SK-N-SH (cell line): ENCODE results near the gene FLCN. TPM values are rescaled to one million over a fixed set of nuclear protein-coding genes. Genes with fewer than 3 reads are reported as not detected.
A peak's percentile ranks its signal among the peaks of the same experiment; 100 is the strongest.
"Not testable (repeated sequence)": the region's sequence is repeated elsewhere in the genome, so short reads cannot be mapped to it uniquely, and the experiment has no call there.

Experiments
- CTCF ChIA-PET: fragments of 300-600, 350-600 bp; formaldehyde crosslinking; extraction: SDS; loops from one replicate; lab custom pipeline; 2021; lab: Yijun Ruan, JAX
- POLR2A ChIA-PET: fragments of 350-600 bp; sonication (Branson Sonifier 250); formaldehyde crosslinking; extraction: SDS; loops from one replicate; lab custom pipeline; 2020; ENCODE audit warnings: antibody characterized with exemption, inconsistent platforms; lab: Yijun Ruan, JAX
- DNase-seq: peaks from one replicate; pipeline ENCODE4 v3.0.0; 2012
- H2AFZ ChIP-seq: fragments of 200-600 bp; sonication (generic); 2 replicates; pipeline ENCODE4 v1.8.1; 2016; ENCODE audit warnings: antibody characterized with exemption, mild to moderate bottlenecking, low read depth
- H3F3A ChIP-seq: fragments of 200-600 bp; sonication (generic); replicated peaks from 2 replicates; pipeline ENCODE3; 2016; ENCODE audit warnings: antibody characterized with exemption, mild to moderate bottlenecking; ENCODE audit not compliant: insufficient read depth
- H3K27ac ChIP-seq, 2 experiments: fragments of 200-500 bp in 1 of 2; fragments of 200-600 bp in 1 of 2; sonication (Bioruptor generic) in 1 of 2; sonication (generic), shearing (Covaris generic) in 1 of 2; 2 replicates each; pipeline versions ENCODE4 v1.5.1 to v1.6.1; 2014 to 2016; ENCODE audit warnings: low read depth in 2 of 2, inconsistent platforms in 1 of 2, low read length in 1 of 2, mild to moderate bottlenecking in 1 of 2, mixed read lengths in 1 of 2
- H3K27me3 ChIP-seq: fragments of 200-600 bp; sonication (generic), shearing (Covaris generic); 2 replicates; pipeline ENCODE4 v1.6.1; 2016; ENCODE audit warnings: mixed run types; ENCODE audit not compliant: insufficient read depth
- H3K36me3 ChIP-seq, 2 experiments: fragments of 200-500 bp in 1 of 2; fragments of 200-600 bp in 1 of 2; sonication (Bioruptor generic) in 1 of 2; sonication (generic) in 1 of 2; replicated peaks in 1 of 2; 2 replicates each; pipeline versions ENCODE3 to v1.5.1; 2014 to 2016; ENCODE audit warnings: low read length in 1 of 2, mild to moderate bottlenecking in 1 of 2; ENCODE audit not compliant: insufficient read depth in 2 of 2, control insufficient read depth in 1 of 2
- H3K4me1 ChIP-seq, 2 experiments: fragments of 200-500 bp in 1 of 2; fragments of 200-600 bp in 1 of 2; sonication (Bioruptor generic) in 1 of 2; sonication (generic), shearing (Covaris generic) in 1 of 2; 2 replicates each; pipeline versions ENCODE4 v1.5.1 to v1.6.1; 2014 to 2016; ENCODE audit warnings: low read depth in 1 of 2, low read length in 1 of 2, mixed run types in 1 of 2; ENCODE audit not compliant: insufficient read depth in 2 of 2, control insufficient read depth in 1 of 2
- H3K4me2 ChIP-seq: fragments of 200-600 bp; sonication (generic), shearing (Covaris generic); 2 replicates; pipeline ENCODE4 v1.6.1; 2017; ENCODE audit warnings: mixed run types
- H3K4me3 ChIP-seq, 2 experiments: fragments of 200-500 bp in 1 of 2; fragments of 200-600 bp in 1 of 2; sonication (Bioruptor generic) in 1 of 2; sonication (generic), shearing (Covaris generic) in 1 of 2; 2 replicates each; pipeline versions ENCODE4 v1.5.1 to v1.8.1; 2014 to 2016; ENCODE audit warnings: low read depth in 2 of 2, inconsistent platforms in 1 of 2, low read length in 1 of 2, mild to moderate bottlenecking in 1 of 2, mixed read lengths in 1 of 2, moderate library complexity in 1 of 2
- H3K79me2 ChIP-seq: fragments of 200-600 bp; sonication (generic); 2 replicates; pipeline ENCODE4 v1.8.1; 2017; ENCODE audit warnings: mild to moderate bottlenecking; ENCODE audit not compliant: insufficient read depth
- H3K9ac ChIP-seq: fragments of 200-600 bp; sonication (generic); 2 replicates; pipeline ENCODE4 v1.6.1; 2017; ENCODE audit warnings: mixed run types
- H3K9me2 ChIP-seq: fragments of 200-600 bp; sonication (generic); 2 replicates; pipeline ENCODE4 v1.6.1; 2017; ENCODE audit warnings: mixed run types
- H3K9me3 ChIP-seq: fragments of 200-600 bp; sonication (generic); 2 replicates; pipeline ENCODE4 v1.6.1; 2017; ENCODE audit warnings: mixed run types, mild to moderate bottlenecking, moderate library complexity
- H4K20me1 ChIP-seq: fragments of 200-600 bp; sonication (generic); 2 replicates; pipeline ENCODE4 v1.6.1; 2017; ENCODE audit warnings: mild to moderate bottlenecking, mixed run types; ENCODE audit not compliant: insufficient read depth
- CHD2 ChIP-seq: fragments of 150-350 bp; IDR thresholded peaks from 2 replicates; pipeline ENCODE4 v1.6.1; 2018; ENCODE audit warnings: low read length; ENCODE audit not compliant: partially characterized antibody
- ELF1 ChIP-seq: IDR thresholded peaks from 2 replicates; pipeline ENCODE4 v1.4.0; 2012
- EP300 ChIP-seq, 2 experiments: IDR thresholded peaks; 2 replicates each; pipeline versions ENCODE4 v1.4.0 to v1.6.1; 2012; ENCODE audit warnings: borderline replicate concordance in 1 of 2, low read depth in 1 of 2, low read length in 1 of 2
- EZH2phosphoT487 ChIP-seq: fragments of 200-600 bp; sonication (generic); IDR thresholded peaks from 2 replicates; pipeline ENCODE4 v1.6.1; 2017; ENCODE audit warnings: low read depth, mixed run types, mild to moderate bottlenecking, antibody characterized with exemption, moderate library complexity, borderline replicate concordance
- FOXJ3 ChIP-seq: sonication (generic); formaldehyde crosslinking; IDR thresholded peaks from 2 replicates; pipeline ENCODE4 v1.5.1; 2020; ENCODE audit warnings: mild to moderate bottlenecking, missing genetic modification reagents
- FOXM1 ChIP-seq: IDR thresholded peaks from 2 replicates; pipeline ENCODE4 v1.4.0; 2012; ENCODE audit warnings: low read depth, mild to moderate bottlenecking
- GABPA ChIP-seq: IDR thresholded peaks from 2 replicates; pipeline ENCODE4 v1.4.0; 2012; ENCODE audit warnings: low read depth, mild to moderate bottlenecking
- GATA2 ChIP-seq: sonication (generic); formaldehyde crosslinking; IDR thresholded peaks from 2 replicates; pipeline ENCODE4 v1.5.0; 2020; ENCODE audit warnings: mild to moderate bottlenecking, missing genetic modification reagents
- MEF2A ChIP-seq: IDR thresholded peaks from 2 replicates; pipeline ENCODE4 v1.4.0; 2012; ENCODE audit warnings: low read depth, borderline replicate concordance
- SIN3A ChIP-seq: IDR thresholded peaks from 2 replicates; pipeline ENCODE4 v1.6.1; 2012; ENCODE audit warnings: low read depth, mild to moderate bottlenecking, low read length, moderate library complexity, borderline replicate concordance
- TCF12 ChIP-seq: IDR thresholded peaks from 2 replicates; pipeline ENCODE4 v1.4.0; 2012
- TEAD4 ChIP-seq: IDR thresholded peaks from 2 replicates; pipeline ENCODE4 v1.4.0; 2012; ENCODE audit warnings: mild to moderate bottlenecking, borderline replicate concordance; ENCODE audit not compliant: insufficient read depth
- WGBS: methylation state at CpG from one replicate; pipeline ENCODE4 v1.1.6; 2017; ENCODE audit warnings: low lambda C conversion rate; 5-methylcytosine and 5-hydroxymethylcytosine counted together
- polyA plus RNA-seq, 3 experiments: library from polyadenylated mRNA; depleted of rRNA; stranded (reverse); fragments of >200 nt; gene quantifications; 2 replicates each; pipeline ENCODE4 v1.2.3, GENCODE V29; 2012
- TF ChIP-seq, protein P1 (sequence below): IDR thresholded peaks from 2 replicates; pipeline ENCODE4 v1.4.0; 2012; ENCODE audit warnings: low read depth
- TF ChIP-seq, protein P2 (sequence below): IDR thresholded peaks from 2 replicates; pipeline ENCODE4; 2012
- TF ChIP-seq, protein P3 (sequence below): IDR thresholded peaks from 2 replicates; pipeline ENCODE4 v1.6.1; 2012; ENCODE audit warnings: mild to moderate bottlenecking, low read depth, low read length, moderate library complexity

FLCN gene
- polyA plus RNA-seq, 1 of the 3 experiments (the other 2 are of a cell fraction), result 14.6 TPM

DNA sequence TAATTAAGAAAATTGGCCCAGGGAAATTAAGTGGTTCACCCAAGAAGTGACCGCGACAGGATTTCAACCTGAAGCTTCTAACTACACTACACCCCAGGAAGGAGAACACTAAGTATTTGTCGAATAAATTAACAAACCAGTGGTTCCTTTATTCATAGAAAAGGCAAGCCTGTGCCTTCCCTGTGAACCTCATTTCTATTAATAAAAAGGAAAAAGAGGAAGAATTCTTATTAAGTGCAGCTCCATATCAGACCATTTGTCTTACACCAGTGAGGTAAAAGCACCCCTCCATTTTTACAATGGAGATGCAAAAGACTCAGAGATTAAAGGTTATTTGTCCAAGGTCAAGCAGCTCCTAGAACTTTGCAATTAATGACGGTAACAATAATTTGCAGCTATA is 42.3 kb upstream of the FLCN start:
- Histone ChIP-seq H3K9me3 (no peaks in the 10 kb centered on the region), H2AFZ (no peak overlapping the region), H3K4me1 (peaks cover 5 to 7% of the 10 kb centered on the region in 2 experiments; a peak in 3 of 4 replicates), H3K4me2 (peak overlapping the region; percentile 72), H3K9ac (peak overlapping the region; percentile 92; the same call in 1 of the 2 replicates), H3K79me2 (peaks cover 62% of the 10 kb centered on the region), H4K20me1 (peaks cover 32% of the 10 kb centered on the region), H3K9me2 (no peaks in the 10 kb centered on the region), H3K27ac (no peak overlapping the region), H3F3A (peaks cover 6% of the 10 kb centered on the region), H3K36me3 (peaks cover 2 to 16% of the 10 kb centered on the region in 2 experiments), H3K27me3 (no peaks in the 10 kb centered on the region), H3K4me3 (peak overlapping the region in 1 of 2 experiments; percentile 85; a peak in 1 of 4 replicates)
- TF ChIP-seq ELF1 (no peak), GABPA (no peak), FOXJ3 (no peak), FOXM1 (no peak), CHD2 (no peak), EZH2phosphoT487 (no peak), TCF12 (no peak), MEF2A (no peak), EP300 (IDR thresholded peaks at IDR 0.05; ENCODE audit: borderline replicate concordance in 1 of 2, low read depth in 1 of 2, low read length in 1 of 2) (no peak), SIN3A (no peak), GATA2 (CRISPR knock-in tag) (no peak), TEAD4 (no peak)
- TF ChIP-seq, protein P1, sequence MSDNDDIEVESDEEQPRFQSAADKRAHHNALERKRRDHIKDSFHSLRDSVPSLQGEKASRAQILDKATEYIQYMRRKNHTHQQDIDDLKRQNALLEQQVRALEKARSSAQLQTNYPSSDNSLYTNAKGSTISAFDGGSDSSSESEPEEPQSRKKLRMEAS, result no peak
- TF ChIP-seq, protein P2, sequence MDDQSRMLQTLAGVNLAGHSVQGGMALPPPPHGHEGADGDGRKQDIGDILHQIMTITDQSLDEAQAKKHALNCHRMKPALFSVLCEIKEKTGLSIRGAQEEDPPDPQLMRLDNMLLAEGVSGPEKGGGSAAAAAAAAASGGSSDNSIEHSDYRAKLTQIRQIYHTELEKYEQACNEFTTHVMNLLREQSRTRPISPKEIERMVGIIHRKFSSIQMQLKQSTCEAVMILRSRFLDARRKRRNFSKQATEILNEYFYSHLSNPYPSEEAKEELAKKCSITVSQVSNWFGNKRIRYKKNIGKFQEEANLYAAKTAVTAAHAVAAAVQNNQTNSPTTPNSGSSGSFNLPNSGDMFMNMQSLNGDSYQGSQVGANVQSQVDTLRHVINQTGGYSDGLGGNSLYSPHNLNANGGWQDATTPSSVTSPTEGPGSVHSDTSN, result no peak
- TF ChIP-seq, protein P3, sequence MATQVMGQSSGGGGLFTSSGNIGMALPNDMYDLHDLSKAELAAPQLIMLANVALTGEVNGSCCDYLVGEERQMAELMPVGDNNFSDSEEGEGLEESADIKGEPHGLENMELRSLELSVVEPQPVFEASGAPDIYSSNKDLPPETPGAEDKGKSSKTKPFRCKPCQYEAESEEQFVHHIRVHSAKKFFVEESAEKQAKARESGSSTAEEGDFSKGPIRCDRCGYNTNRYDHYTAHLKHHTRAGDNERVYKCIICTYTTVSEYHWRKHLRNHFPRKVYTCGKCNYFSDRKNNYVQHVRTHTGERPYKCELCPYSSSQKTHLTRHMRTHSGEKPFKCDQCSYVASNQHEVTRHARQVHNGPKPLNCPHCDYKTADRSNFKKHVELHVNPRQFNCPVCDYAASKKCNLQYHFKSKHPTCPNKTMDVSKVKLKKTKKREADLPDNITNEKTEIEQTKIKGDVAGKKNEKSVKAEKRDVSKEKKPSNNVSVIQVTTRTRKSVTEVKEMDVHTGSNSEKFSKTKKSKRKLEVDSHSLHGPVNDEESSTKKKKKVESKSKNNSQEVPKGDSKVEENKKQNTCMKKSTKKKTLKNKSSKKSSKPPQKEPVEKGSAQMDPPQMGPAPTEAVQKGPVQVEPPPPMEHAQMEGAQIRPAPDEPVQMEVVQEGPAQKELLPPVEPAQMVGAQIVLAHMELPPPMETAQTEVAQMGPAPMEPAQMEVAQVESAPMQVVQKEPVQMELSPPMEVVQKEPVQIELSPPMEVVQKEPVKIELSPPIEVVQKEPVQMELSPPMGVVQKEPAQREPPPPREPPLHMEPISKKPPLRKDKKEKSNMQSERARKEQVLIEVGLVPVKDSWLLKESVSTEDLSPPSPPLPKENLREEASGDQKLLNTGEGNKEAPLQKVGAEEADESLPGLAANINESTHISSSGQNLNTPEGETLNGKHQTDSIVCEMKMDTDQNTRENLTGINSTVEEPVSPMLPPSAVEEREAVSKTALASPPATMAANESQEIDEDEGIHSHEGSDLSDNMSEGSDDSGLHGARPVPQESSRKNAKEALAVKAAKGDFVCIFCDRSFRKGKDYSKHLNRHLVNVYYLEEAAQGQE, result no peak
- no peak for DNase-seq
- 92% methylated on average over 4 of the region's 4 CpGs for WGBS
- POLR2A ChIA-PET, result no interaction called here
- CTCF ChIA-PET, result interaction anchor here (1.4 to 2.8 kb wide), 2 partner anchors 10 to 15 kb away, joined by 4 to 11 read pairs; no protein-coding TSS in a partner anchor

DNA sequence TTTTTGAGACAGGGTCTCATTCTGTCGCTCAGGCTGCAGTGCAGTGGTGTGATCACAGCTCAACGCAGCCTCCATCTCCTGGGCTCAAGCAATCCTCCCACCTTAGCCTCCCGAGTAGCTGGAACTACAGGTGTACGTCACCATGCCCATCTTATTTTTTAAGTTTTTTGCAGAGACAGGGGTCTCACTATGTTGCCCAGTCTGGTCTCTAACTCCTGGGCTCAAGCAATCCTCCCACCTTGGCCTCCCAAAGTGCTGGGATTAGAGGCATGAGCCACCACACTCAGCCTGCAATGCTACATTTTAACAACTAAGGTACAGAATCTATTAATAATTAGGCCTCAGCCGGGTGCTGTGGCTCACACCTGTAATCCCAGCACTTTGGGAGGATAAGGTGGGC is 40.5 kb upstream of the FLCN start:
- H2AFZ ChIP-seq, H3F3A ChIP-seq, H3K9me3 ChIP-seq, DNase-seq, H3K27me3 ChIP-seq, H3K9ac ChIP-seq, H3K9me2 ChIP-seq, H3K4me2 ChIP-seq, POLR2A ChIA-PET, H3K27ac ChIP-seq, H3K4me3 ChIP-seq, H3K4me1 ChIP-seq: not testable (repeated sequence)
- Histone ChIP-seq H4K20me1 (peaks cover 38% of the 10 kb centered on the region), H3K36me3 (peaks cover 12 to 21% of the 10 kb centered on the region in 2 experiments), H3K79me2 (peaks cover 81% of the 10 kb centered on the region)
- WGBS, result 88% methylated on average over 5 of the region's 5 CpGs
- CTCF ChIA-PET, result interaction anchor here (2.0 kb wide), 1 partner anchor 136 kb away, joined by 8 read pairs; no protein-coding TSS in a partner anchor
